Measurements from ENCODE around the gene CHIC2.

The CHIC2 gene

DNA sequence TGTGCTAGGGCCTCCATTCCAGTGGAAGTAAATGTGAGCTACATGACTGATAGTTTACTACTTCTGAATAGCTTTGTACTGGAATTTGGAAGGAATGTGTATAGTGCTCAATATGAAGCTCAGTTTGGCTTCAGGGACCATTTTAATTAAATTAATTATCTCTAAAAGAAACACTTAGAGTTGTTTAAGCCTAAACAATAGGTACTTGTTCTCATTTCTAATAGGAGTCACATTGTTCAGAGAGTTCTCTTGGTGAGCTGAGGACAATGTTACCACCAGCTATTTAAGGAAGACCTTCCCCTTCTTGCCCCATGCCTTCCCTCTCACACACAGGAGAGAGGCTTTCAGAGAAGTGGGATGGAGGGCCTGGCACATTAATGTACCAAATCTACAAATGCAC is 78.3 kb downstream of the CHIC2 start:
- in situ Hi-C loops (cut with MboI; ENCODE audit: low pct_unique_long_range_greater_than_20kb, low sequenced_read_pairs, unreplicated experiment): no loop called here
- DNase-seq (ENCODE audit: low spot score): no peak
- TF ChIP-seq, protein P1, sequence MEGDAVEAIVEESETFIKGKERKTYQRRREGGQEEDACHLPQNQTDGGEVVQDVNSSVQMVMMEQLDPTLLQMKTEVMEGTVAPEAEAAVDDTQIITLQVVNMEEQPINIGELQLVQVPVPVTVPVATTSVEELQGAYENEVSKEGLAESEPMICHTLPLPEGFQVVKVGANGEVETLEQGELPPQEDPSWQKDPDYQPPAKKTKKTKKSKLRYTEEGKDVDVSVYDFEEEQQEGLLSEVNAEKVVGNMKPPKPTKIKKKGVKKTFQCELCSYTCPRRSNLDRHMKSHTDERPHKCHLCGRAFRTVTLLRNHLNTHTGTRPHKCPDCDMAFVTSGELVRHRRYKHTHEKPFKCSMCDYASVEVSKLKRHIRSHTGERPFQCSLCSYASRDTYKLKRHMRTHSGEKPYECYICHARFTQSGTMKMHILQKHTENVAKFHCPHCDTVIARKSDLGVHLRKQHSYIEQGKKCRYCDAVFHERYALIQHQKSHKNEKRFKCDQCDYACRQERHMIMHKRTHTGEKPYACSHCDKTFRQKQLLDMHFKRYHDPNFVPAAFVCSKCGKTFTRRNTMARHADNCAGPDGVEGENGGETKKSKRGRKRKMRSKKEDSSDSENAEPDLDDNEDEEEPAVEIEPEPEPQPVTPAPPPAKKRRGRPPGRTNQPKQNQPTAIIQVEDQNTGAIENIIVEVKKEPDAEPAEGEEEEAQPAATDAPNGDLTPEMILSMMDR (IDR thresholded peaks at IDR 0.05; ENCODE audit: extremely low read depth, insufficient read depth, missing control alignments): no peak

DNA sequence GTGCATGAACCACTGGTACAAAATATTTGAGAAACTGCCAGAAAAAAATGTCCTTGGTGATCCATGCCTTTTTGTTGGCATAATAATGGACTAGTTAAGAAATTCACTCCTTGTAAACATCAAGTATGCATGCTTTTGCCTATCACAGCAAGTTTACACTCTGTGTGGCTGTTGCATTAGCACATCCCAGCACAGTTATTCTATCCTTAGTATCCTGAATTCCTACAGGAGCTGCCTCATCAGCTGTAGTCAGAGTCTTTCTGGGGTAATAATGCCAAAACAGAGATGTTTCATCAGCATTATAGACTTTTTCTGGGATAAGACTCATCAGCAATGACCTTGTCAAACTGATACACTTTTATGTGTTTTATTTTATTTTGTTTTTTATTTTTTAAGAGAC is 82.8 kb downstream of the CHIC2 start:
- TF ChIP-seq, protein P1 (IDR thresholded peaks at IDR 0.05; ENCODE audit: extremely low read depth, insufficient read depth, missing control alignments): no peak
- DNase-seq (ENCODE audit: low spot score): no peak
- in situ Hi-C loops (cut with MboI; ENCODE audit: low pct_unique_long_range_greater_than_20kb, low sequenced_read_pairs, unreplicated experiment): no loop called here

DNA sequence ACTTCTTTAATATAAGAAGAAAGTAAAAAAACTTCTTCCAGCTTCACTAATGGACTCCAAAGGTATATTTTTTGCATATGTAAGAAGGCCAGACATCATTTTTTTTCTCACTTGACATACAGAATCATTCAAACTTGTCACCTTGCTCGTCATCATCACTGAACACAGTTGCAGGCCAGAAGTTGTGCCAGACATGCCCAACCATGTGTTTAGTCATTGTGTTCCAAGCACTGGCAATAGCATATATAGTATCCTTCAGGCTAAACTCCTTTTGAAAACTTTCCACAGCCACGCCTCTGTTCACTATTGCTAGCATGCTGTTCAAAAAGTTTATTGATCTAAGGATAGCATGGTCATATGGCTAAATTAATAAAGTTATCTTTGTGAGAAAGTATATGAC is 83.3 kb downstream of the CHIC2 start:
- in situ Hi-C loops (cut with MboI; ENCODE audit: low pct_unique_long_range_greater_than_20kb, low sequenced_read_pairs, unreplicated experiment): no loop called here
- TF ChIP-seq, protein P1 (IDR thresholded peaks at IDR 0.05; ENCODE audit: extremely low read depth, insufficient read depth, missing control alignments): no peak
- DNase-seq (ENCODE audit: low spot score): no peak

DNA sequence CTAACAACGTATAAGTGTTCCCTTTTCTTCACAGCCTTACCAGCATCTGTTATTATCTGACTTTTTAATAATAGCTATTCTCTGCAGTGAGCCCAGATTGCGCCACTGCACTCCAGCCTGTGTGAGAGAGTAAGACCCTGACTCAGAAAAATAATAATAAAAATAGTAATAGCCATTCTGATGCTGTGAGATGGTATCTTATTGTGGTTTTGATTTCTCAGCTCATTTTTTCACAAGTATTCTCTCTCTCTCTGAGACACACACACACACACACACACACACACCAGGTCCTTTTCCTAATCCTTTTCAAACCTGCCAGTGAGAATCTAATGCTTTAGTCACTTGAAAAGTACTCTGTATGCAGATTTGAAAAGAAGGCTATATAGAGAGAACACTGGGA is 89.8 kb downstream of the CHIC2 start:
- TF ChIP-seq, protein P1 (IDR thresholded peaks at IDR 0.05; ENCODE audit: extremely low read depth, insufficient read depth, missing control alignments): no peak
- DNase-seq (ENCODE audit: low spot score): no peak
- in situ Hi-C loops (cut with MboI; ENCODE audit: low pct_unique_long_range_greater_than_20kb, low sequenced_read_pairs, unreplicated experiment): no loop called here

DNA sequence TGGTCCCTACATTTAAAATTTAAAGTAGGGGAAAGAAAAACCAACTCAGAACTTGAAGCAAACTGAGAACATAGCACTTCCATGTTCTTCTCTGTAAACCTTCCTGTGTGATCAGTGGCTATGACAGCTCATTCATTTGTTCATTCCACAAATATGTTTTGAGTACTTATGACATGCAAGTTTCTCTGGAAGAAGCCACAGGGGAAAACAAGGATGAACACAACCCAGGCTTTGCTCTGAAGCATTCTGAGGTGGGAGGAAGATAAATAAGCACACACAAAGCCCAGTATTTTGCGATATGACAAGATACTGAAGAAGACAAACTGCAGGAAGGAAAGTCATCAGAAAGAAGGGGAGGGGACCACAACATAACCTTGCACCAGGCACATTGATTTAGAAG is 96.4 kb downstream of the CHIC2 start:
- in situ Hi-C loops (cut with MboI; ENCODE audit: low pct_unique_long_range_greater_than_20kb, low sequenced_read_pairs, unreplicated experiment): no loop called here
- DNase-seq (ENCODE audit: low spot score): no peak

DNA sequence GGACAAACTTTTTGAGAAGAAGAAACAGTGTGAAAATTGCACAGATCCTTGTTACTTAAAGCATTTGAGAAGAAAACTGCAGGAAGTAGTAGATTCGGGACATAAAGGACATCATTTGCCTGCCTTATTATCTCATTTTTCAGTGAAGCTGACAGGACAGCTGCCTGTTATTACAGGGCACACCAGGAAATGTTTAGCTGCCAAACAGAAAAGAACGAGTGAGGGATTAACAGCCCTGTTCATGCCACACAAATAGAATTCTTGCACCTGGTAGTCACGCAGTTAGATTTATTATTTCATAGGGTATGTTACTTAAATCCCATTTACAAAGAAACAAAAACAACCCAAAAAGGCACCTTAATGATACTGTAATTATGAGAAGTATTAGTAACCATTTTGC is 100.6 kb downstream of the CHIC2 start:
- in situ Hi-C loops (cut with MboI; ENCODE audit: low pct_unique_long_range_greater_than_20kb, low sequenced_read_pairs, unreplicated experiment): no loop called here
- no peak for DNase-seq (ENCODE audit: low spot score)

More for the DNA sequence above, 96.4 kb downstream of the CHIC2 start:
- TF ChIP-seq, protein P1 (IDR thresholded peaks at IDR 0.05; ENCODE audit: extremely low read depth, insufficient read depth, missing control alignments): no peak

More for the DNA sequence above, 100.6 kb downstream of the CHIC2 start:
- TF ChIP-seq, protein P1 (IDR thresholded peaks at IDR 0.05; ENCODE audit: extremely low read depth, insufficient read depth, missing control alignments): no peak
